Calu3 (cell line): ENCODE measurements around the gene MFN2. TPM values are rescaled to one million over a fixed set of nuclear protein-coding genes. Genes with fewer than 3 reads are reported as not detected.

Experiments used
- BruUV-seq: library from RNA; stranded (reverse); fragments of 400-500 nt; replicated peaks from 2 replicates; lab custom pipeline; 2021; lab: Mats Ljungman, UMichigan
- CTCF ChIA-PET: fragments of 300-600 bp; sonication (Branson Sonifier 250); formaldehyde crosslinking; loops from one replicate; lab custom pipeline; 2022; ENCODE audit warnings: antibody characterized with exemption; lab: Charles Lee
- DNase-seq: peaks from one replicate; pipeline ENCODE4 v3.0.0; 2022
- H3K27ac Mint-ChIP-seq: one replicate; pipeline ENCODE4 v1.8.0; 2022; ENCODE audit warnings: mixed read lengths; ENCODE audit not compliant: unreplicated experiment
- H3K27me3 Mint-ChIP-seq: one replicate; pipeline ENCODE4 v1.8.0; 2022; ENCODE audit warnings: mixed read lengths; ENCODE audit not compliant: unreplicated experiment
- H3K36me3 Mint-ChIP-seq: one replicate; pipeline ENCODE4 v1.8.0; 2022; ENCODE audit warnings: mild to moderate bottlenecking, moderate library complexity, mixed read lengths; ENCODE audit not compliant: insufficient read depth, unreplicated experiment
- H3K4me1 Mint-ChIP-seq: one replicate; pipeline ENCODE4 v1.8.0; 2022; ENCODE audit warnings: mild to moderate bottlenecking, low read depth, mixed read lengths; ENCODE audit not compliant: unreplicated experiment
- H3K4me3 Mint-ChIP-seq: one replicate; pipeline ENCODE4 v1.8.0; 2022; ENCODE audit warnings: mild to moderate bottlenecking, low read depth, moderate library complexity, mixed read lengths; ENCODE audit not compliant: unreplicated experiment
- H3K9me3 Mint-ChIP-seq: one replicate; pipeline ENCODE4 v1.8.0; 2022; ENCODE audit warnings: low read depth, mixed read lengths; ENCODE audit not compliant: unreplicated experiment
- CTCF ChIP-seq: fragments of 200-600 bp; IDR thresholded peaks from one replicate; pipeline ENCODE4 v1.8.0; 2022; ENCODE audit warnings: antibody characterized with exemption; ENCODE audit not compliant: unreplicated experiment
- intact Hi-C: fragments of 100-400 bp; cut with micrococcal nuclease; formaldehyde crosslinking; loops from one replicate; pipeline ENCODE4 v1.10.0; 2022; ENCODE audit not compliant: unreplicated experiment
- total RNA-seq: library from RNA; stranded (reverse); gene quantifications from 2 replicates; pipeline ENCODE4 v1.2.3, GENCODE V29; 2022

MFN2 gene
- total RNA-seq, 1 experiment from 2014 or later: 61.8 TPM

GRCh38 chr1:12026586-12026985 lies 46.3 kb downstream of the MFN2 start:
- intact Hi-C loops: no loop called here
- Mint-ChIP-seq H3K27ac (no peak overlapping the region), H3K27me3 (no peaks in the 10 kb centered on the region), H3K9me3 (no peaks in the 10 kb centered on the region), H3K4me3 (no peak overlapping the region), H3K36me3 (peaks cover 8% of the 10 kb centered on the region), H3K4me1 (no peaks in the 10 kb centered on the region)
- DNase-seq: no peak
- CTCF ChIA-PET: no interaction called here
- no peak for TF ChIP-seq CTCF
- no TSS peak for BruUV-seq

- H3K27ac Mint-ChIP-seq: no peak overlapping the region
- intact Hi-C loops: no loop called here
- no peaks in the 10 kb centered on the region for H3K9me3 Mint-ChIP-seq
- BruUV-seq: no TSS peak
- H3K4me3 Mint-ChIP-seq: no peak overlapping the region
- H3K27me3 Mint-ChIP-seq: no peaks in the 10 kb centered on the region
- H3K4me1 Mint-ChIP-seq: no peaks in the 10 kb centered on the region
- CTCF ChIA-PET: no interaction called here
- peaks cover 8% of the 10 kb centered on the region for H3K36me3 Mint-ChIP-seq
- no peak for TF ChIP-seq CTCF
- DNase-seq: no peak
These were observed 48.0 kb downstream of the MFN2 start for GRCh38 chr1:12028248-12028647.

- H3K4me1 Mint-ChIP-seq: no peaks in the 10 kb centered on the region
- no TSS peak for BruUV-seq
These were observed 48.8 kb downstream of the MFN2 start for GRCh38 chr1:12028957-12029511.

GRCh38 chr1:12029720-12030339 lies 49.6 kb downstream of the MFN2 start:
- CTCF ChIA-PET: interaction anchor here (0.7 kb wide), 1 partner anchor 21 kb away, joined by 5 read pairs; no protein-coding TSS in a partner anchor
- no peaks in the 10 kb centered on the region for H3K4me1 Mint-ChIP-seq

More at GRCh38 chr1:12028957-12029511, 48.8 kb downstream of the MFN2 start:
- no peaks in the 10 kb centered on the region for H3K27me3 Mint-ChIP-seq
- no peak overlapping the region for H3K4me3 Mint-ChIP-seq
- no peak overlapping the region for H3K27ac Mint-ChIP-seq
- peaks cover 12% of the 10 kb centered on the region for H3K36me3 Mint-ChIP-seq
- TF ChIP-seq CTCF: no peak
- CTCF ChIA-PET: interaction anchor here (0.7 kb wide), 1 partner anchor 22 kb away, joined by 5 read pairs; no protein-coding TSS in a partner anchor
- no peak for DNase-seq
- intact Hi-C loops: no loop called here
- H3K9me3 Mint-ChIP-seq: no peaks in the 10 kb centered on the region

More at GRCh38 chr1:12029720-12030339, 49.6 kb downstream of the MFN2 start:
- no peaks in the 10 kb centered on the region for H3K9me3 Mint-ChIP-seq
- BruUV-seq: no TSS peak
- H3K27ac Mint-ChIP-seq: no peak overlapping the region
- no peak overlapping the region for H3K4me3 Mint-ChIP-seq
- TF ChIP-seq CTCF: no peak
- H3K27me3 Mint-ChIP-seq: no peaks in the 10 kb centered on the region
- intact Hi-C loops: no loop called here
- peaks cover 12% of the 10 kb centered on the region for H3K36me3 Mint-ChIP-seq
- DNase-seq: no peak
